BLaER1 (cell line): Measurements from ENCODE around the gene MAN2C1.
"Not testable (repeated sequence)": the region's sequence is repeated elsewhere in the genome, so short reads cannot be mapped to it uniquely, and the experiment has no call there.

ENCODE experiments used
- H3K27ac ChIP-seq: shearing (Covaris generic); formaldehyde crosslinking; 2 replicates; pipeline ENCODE4 v1.8.1; 2022
- H3K27me3 ChIP-seq: shearing (Covaris generic); formaldehyde crosslinking; 2 replicates; pipeline ENCODE4 v1.8.1; 2022
- H3K36me3 ChIP-seq: shearing (Covaris generic); formaldehyde crosslinking; 2 replicates; pipeline ENCODE4 v1.8.1; 2022
- H3K4me1 ChIP-seq: shearing (Covaris generic); formaldehyde crosslinking; 2 replicates; pipeline ENCODE4 v1.8.1; 2022
- H3K4me2 ChIP-seq: shearing (Covaris generic); formaldehyde crosslinking; 2 replicates; pipeline ENCODE4 v1.8.1; 2022
- H3K4me3 ChIP-seq: shearing (Covaris generic); formaldehyde crosslinking; 2 replicates; pipeline ENCODE4 v1.8.1; 2022
- H3K9ac ChIP-seq: shearing (Covaris generic); formaldehyde crosslinking; 2 replicates; pipeline ENCODE4 v1.8.1; 2022
- H3K9me3 ChIP-seq: shearing (Covaris generic); formaldehyde crosslinking; 2 replicates; pipeline ENCODE4 v1.8.1; 2022
- H4K20me1 ChIP-seq: shearing (Covaris generic); formaldehyde crosslinking; 2 replicates; pipeline ENCODE4 v1.8.1; 2022
- Cebpa-rat ChIP-seq: shearing (Covaris generic); IDR thresholded peaks from 2 replicates; pipeline ENCODE4 v1.8.1; 2022

Gene MAN2C1

GRCh38 chr15:75347222-75348033, 21.0 kb downstream of the MAN2C1 start:
- Histone ChIP-seq H3K27me3 (no peaks in the 10 kb centered on the region), H3K9ac (peak overlapping the region; percentile 82), H4K20me1 (peaks cover 23% of the 10 kb centered on the region), H3K27ac (peak overlapping the region; percentile 88), H3K9me3 (peaks cover 16% of the 10 kb centered on the region), H3K4me1 (peaks cover 79% of the 10 kb centered on the region), H3K4me3 (peak overlapping the region; percentile 78), H3K36me3 (peaks cover 23% of the 10 kb centered on the region), H3K4me2 (peak overlapping the region; percentile 90)
- TF ChIP-seq Cebpa-rat: no peak

GRCh38 chr15:75346796-75347221, 21.6 kb downstream of the MAN2C1 start, which contains the start of gene NEIL1:
NEIL1 (plus strand) TSS chr15:75347039; CDS start chr15:75348906, 1,867 bp downstream.
- Histone ChIP-seq H3K4me1 (peaks cover 73% of the 10 kb centered on the region), H3K27me3 (no peaks in the 10 kb centered on the region), H3K9me3 (peaks cover 16% of the 10 kb centered on the region), H3K27ac (peak within 1 kb of the TSS; percentile 88), H3K4me3 (peak within 1 kb of the TSS; percentile 78), H3K36me3 (peaks cover 17% of the 10 kb centered on the region; the same call in 1 of the 2 replicates), H3K9ac (peak within 1 kb of the TSS; percentile 82), H3K4me2 (peak within 1 kb of the TSS; percentile 90), H4K20me1 (peaks cover 17% of the 10 kb centered on the region)
- no peak for TF ChIP-seq Cebpa-rat

GRCh38 chr15:75343953-75344352, 24.5 kb downstream of the MAN2C1 start:
- H3K4me1 ChIP-seq: peaks cover 45% of the 10 kb centered on the region
- H3K36me3 ChIP-seq: peaks cover 31% of the 10 kb centered on the region
- H4K20me1 ChIP-seq, H3K27me3 ChIP-seq, H3K9ac ChIP-seq, H3K27ac ChIP-seq, H3K4me3 ChIP-seq, H3K9me3 ChIP-seq: not testable (repeated sequence)
- peak overlapping the region; percentile 36; the same call in 1 of the 2 replicates for H3K4me2 ChIP-seq

DNA sequence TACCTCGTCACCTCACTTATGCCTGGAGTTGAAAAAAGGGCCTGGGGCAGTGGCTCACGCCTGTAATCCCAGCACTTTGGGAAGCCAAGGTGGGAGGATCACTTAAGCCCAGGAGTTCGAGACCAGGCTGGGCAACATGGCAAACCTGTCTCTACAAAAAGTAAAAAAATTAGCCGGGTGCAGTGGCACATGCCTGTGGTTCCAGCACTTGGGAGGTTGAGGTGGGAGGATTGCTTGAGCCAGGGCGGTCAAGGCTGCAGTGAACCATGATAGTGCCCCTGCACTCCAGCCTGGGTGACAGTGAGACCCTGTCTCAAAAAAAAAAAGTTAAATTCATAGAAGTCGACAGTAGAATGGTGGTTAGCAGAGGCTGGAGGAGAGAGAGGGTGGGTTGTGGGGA, 26.2 kb downstream of the MAN2C1 start:
- Histone ChIP-seq H3K9me3 (no peaks in the 10 kb centered on the region), H3K4me3 (no peak overlapping the region), H3K4me2 (no peak overlapping the region), H4K20me1 (no peaks in the 10 kb centered on the region), H3K9ac (no peak overlapping the region), H3K4me1 (peaks cover 39% of the 10 kb centered on the region), H3K36me3 (peaks cover 35% of the 10 kb centered on the region), H3K27ac (no peak overlapping the region), H3K27me3 (no peaks in the 10 kb centered on the region)
- TF ChIP-seq Cebpa-rat: no peak

GRCh38 chr15:75339531-75340240, 28.7 kb downstream of the MAN2C1 start:
- Histone ChIP-seq H3K4me3 (no peak overlapping the region), H4K20me1 (no peaks in the 10 kb centered on the region), H3K36me3 (peaks cover 35% of the 10 kb centered on the region), H3K27ac (no peak overlapping the region), H3K4me1 (peaks cover 36% of the 10 kb centered on the region), H3K9ac (no peak overlapping the region), H3K4me2 (no peak overlapping the region), H3K27me3 (no peaks in the 10 kb centered on the region), H3K9me3 (no peaks in the 10 kb centered on the region)
- TF ChIP-seq Cebpa-rat: no peak

DNA sequence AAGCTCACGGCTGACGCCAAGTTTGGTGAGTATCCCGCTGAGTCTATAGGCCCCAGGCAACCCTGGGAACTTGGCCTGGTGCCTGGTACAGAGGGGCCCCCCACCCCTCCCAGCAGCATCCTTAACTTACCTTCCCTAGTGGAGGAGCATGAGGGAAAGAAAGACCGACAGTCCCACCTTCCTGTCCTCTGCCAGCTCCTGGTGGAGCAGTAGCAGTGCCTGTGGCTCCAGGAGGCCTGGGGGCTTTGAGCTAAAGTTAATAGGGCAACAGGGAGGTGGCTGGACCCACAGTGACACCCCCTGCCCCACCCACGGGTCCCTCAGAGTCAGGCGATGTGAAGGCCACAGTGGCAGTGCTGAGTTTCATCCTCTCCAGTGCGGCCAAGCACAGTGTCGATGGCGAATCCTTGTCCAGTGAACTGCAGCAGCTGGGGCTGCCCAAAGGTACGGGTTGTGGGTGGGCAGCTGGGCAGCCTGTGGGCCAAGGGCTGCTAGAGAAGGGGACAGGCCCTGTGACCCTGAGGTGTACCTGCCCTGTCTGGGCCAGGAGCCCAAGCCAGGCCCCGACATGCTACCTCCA, 29.7 kb downstream of the MAN2C1 start:
- Histone ChIP-seq H3K4me2 (no peak overlapping the region), H4K20me1 (no peaks in the 10 kb centered on the region), H3K9me3 (no peaks in the 10 kb centered on the region), H3K4me3 (no peak overlapping the region), H3K27ac (no peak overlapping the region), H3K4me1 (peaks cover 27% of the 10 kb centered on the region), H3K36me3 (peaks cover 35% of the 10 kb centered on the region), H3K27me3 (no peaks in the 10 kb centered on the region), H3K9ac (no peak overlapping the region)
- TF ChIP-seq Cebpa-rat: no peak

DNA sequence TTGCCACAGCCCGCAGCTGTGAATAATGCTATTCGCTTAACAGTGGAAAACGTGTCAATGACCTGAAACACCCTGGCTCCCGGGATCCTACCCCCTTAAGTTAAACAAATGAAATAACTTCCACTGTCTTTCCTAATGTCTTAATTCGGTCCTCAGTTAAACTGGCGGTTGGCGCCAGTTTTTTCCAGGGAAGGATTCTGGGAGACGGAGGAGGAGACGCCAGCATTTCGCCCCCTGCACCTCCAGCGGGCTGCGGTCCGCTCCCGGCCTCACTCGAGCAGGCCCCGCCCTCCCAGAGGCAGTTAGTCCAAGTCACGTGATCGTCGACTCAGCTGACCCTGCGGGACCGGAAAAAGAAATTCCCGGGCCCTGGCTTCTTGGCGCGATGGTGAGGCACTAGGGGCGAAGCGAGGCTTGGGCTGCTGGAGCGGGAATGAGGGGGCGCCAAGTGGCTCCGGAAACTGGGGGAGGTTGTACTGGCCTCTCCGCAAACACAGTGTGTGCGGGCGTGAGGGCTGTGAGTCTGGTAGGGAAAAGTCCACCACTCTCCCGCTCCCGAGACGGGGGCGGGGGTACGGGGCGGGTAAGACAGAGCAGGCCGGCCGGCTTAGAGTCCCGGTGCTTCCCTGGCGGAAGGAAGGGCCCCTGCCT, 32.6 kb downstream of the MAN2C1 start, which contains the start of gene COMMD4:
TSS of gene COMMD4 (plus strand) at position 359 of the 651 bp plus-strand sequence. CDS start at position 386, 27 bp downstream.
- no peaks in the 10 kb centered on the region for H4K20me1 ChIP-seq
- peaks cover 26% of the 10 kb centered on the region for H3K36me3 ChIP-seq
- H3K9me3 ChIP-seq: no peaks in the 10 kb centered on the region
- H3K4me1 ChIP-seq: peaks cover 22% of the 10 kb centered on the region
- no peaks in the 10 kb centered on the region for H3K27me3 ChIP-seq
- H3K4me2 ChIP-seq: peak within 1 kb of the TSS; percentile 97
- H3K9ac ChIP-seq: peak within 1 kb of the TSS; percentile 86
- peak within 1 kb of the TSS; percentile 82 for H3K27ac ChIP-seq
- peak within 1 kb of the TSS; percentile 83 for H3K4me3 ChIP-seq
- no peak for TF ChIP-seq Cebpa-rat

GRCh38 chr15:75335313-75335704, 33.1 kb downstream of the MAN2C1 start:
- H3K4me2 ChIP-seq: peak overlapping the region; percentile 97
- no peak for TF ChIP-seq Cebpa-rat
- H3K4me1 ChIP-seq: peaks cover 22% of the 10 kb centered on the region
- H3K4me3 ChIP-seq: peak overlapping the region; percentile 83
- no peaks in the 10 kb centered on the region for H3K27me3 ChIP-seq
- no peaks in the 10 kb centered on the region for H4K20me1 ChIP-seq
- peak overlapping the region; percentile 86 for H3K9ac ChIP-seq
- peak overlapping the region; percentile 82 for H3K27ac ChIP-seq
- peaks cover 21% of the 10 kb centered on the region for H3K36me3 ChIP-seq
- no peaks in the 10 kb centered on the region for H3K9me3 ChIP-seq

GRCh38 chr15:75333654-75334419, 34.6 kb downstream of the MAN2C1 start:
- H4K20me1 ChIP-seq, H3K4me3 ChIP-seq, H3K9ac ChIP-seq, H3K36me3 ChIP-seq, H3K27ac ChIP-seq, H3K9me3 ChIP-seq, H3K27me3 ChIP-seq, H3K4me2 ChIP-seq: not testable (repeated sequence)
- peaks cover 22% of the 10 kb centered on the region for H3K4me1 ChIP-seq

DNA sequence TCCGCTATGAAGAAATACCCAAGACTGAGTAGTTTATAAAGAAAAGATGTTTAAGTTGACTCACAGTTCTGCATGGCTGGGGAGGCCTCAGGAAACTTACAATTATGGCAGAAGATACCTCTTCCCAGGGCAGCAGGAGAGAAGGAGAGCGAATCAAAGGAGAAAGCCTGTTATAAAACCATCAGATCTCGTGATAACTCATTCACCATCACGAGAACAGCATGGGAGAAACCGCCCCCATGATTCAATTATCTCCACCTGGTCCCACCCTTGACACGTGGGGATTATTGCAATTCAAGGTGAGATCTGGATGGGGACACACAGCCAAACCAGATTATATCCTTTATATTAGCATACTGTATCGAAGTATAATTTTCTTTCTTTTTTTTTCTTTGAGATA, 36.3 kb downstream of the MAN2C1 start:
- H3K9ac ChIP-seq, H3K9me3 ChIP-seq, H3K4me2 ChIP-seq: not testable (repeated sequence)

More for the DNA sequence above, 36.3 kb downstream of the MAN2C1 start:
- peaks cover 19% of the 10 kb centered on the region for H3K4me1 ChIP-seq
- not testable (repeated sequence) for H3K4me3 ChIP-seq, H3K27ac ChIP-seq, H4K20me1 ChIP-seq, H3K36me3 ChIP-seq, H3K27me3 ChIP-seq
